ENCODE data around the gene SLC22A23.

DNA sequence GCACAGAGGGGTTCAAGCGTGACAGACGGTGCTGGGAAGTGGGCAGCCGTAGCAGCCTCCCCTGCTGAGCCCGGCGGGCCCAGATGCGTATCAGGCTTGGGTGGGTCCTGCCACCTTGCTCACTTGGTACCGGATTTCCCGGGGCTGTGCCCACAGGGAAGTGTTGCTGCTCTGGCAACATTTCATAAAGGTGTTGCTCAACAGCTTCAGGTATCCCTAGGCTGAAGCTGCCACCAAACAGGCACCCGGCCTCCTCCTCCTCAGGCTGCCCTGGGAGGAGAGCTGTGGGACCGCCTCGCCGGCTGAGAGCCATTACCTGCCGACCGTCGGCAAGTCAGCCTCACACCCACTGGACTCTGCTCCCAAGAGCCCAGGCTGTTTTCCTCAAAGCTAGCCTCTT is 186.6 kb downstream of the SLC22A23 start:
- no peak for TF ChIP-seq EZH2 (IDR thresholded peaks at IDR 0.05; ENCODE audit: insufficient read depth, poor library complexity, severe bottlenecking)
- no peak for TF ChIP-seq EZH2phosphoT487 (IDR thresholded peaks at IDR 0.05; ENCODE audit: insufficient read depth, low read depth)
